Ishikawa (cell line): ENCODE results near the gene NANP.

Source experiments
- CEBPB ChIP-seq: IDR thresholded peaks from 2 replicates; pipeline ENCODE4 v1.6.1; 2012
- CREB1 ChIP-seq: IDR thresholded peaks from 2 replicates; pipeline ENCODE4 v1.6.1; 2012; ENCODE audit warnings: low read depth
- EGR1 ChIP-seq: IDR thresholded peaks from 2 replicates; pipeline ENCODE4 v1.6.1; 2012
- EP300 ChIP-seq: IDR thresholded peaks from 2 replicates; pipeline ENCODE4 v1.6.1; 2012; ENCODE audit warnings: borderline replicate concordance
- FOXM1 ChIP-seq: IDR thresholded peaks from 2 replicates; pipeline ENCODE4 v1.6.1; 2012; ENCODE audit warnings: low read depth, borderline replicate concordance
- NFIC ChIP-seq: IDR thresholded peaks from 2 replicates; pipeline ENCODE4 v1.6.1; 2012
- RAD21 ChIP-seq: IDR thresholded peaks from 2 replicates; pipeline ENCODE4 v1.6.1; 2012; ENCODE audit warnings: low read depth
- TAF1 ChIP-seq: IDR thresholded peaks from 2 replicates; pipeline ENCODE4 v1.6.1; 2012; ENCODE audit warnings: low read depth, mild to moderate bottlenecking
- TCF12 ChIP-seq: IDR thresholded peaks from 2 replicates; pipeline ENCODE4 v1.6.1; 2012; ENCODE audit warnings: low read depth
- TEAD4 ChIP-seq: IDR thresholded peaks from 2 replicates; pipeline ENCODE4 v1.6.1; 2012
- YY1 ChIP-seq: IDR thresholded peaks from 2 replicates; pipeline ENCODE4 v1.6.1; 2012; ENCODE audit warnings: low read depth
- ZBTB7A ChIP-seq: IDR thresholded peaks from 2 replicates; pipeline ENCODE4 v1.6.1; 2012; ENCODE audit warnings: low read depth
- TF ChIP-seq, protein P1 (sequence below): IDR thresholded peaks from 2 replicates; pipeline ENCODE4 v1.6.1; 2012
- TF ChIP-seq, protein P2 (sequence below): IDR thresholded peaks from 2 replicates; pipeline ENCODE4 v1.6.1; 2012; ENCODE audit warnings: low read depth, mild to moderate bottlenecking
- TF ChIP-seq, protein P3 (sequence below): IDR thresholded peaks from 2 replicates; pipeline ENCODE4 v1.6.1; 2012

Gene NANP

DNA sequence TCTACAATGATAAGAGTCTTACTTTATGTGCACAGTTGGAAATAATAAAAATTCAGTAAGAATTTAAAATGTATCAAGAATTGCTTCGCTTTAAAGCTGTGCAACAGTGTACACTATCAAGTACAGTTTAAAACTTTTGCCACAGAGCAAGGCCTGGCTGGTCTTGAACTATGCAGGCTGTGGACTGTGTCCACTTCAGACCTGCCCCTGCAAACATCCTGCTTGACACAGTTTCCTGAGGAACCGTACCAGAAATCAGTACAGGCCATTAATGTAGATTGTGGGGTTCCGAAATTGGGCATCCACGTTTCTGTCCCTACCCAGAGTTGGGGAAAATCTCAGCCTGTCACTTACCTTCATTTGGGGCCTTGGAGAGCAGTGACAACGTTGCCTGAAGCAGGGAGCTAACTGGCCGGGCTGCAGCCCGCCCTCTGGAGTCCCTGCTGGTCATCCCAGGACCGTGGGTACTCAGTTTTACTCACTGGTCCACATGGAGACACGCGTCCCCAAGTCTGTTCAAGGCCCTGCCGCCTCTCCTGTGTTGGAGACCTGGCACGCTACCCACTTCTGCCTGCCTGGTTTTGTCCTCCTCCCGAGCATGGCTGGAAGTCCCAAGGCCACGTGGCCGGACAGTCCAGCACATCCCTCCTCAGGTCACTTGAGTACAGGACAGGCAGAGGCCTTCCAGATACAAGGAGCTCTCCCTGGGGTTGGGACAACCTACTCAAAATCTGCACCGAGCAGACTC, 46.9 kb downstream of the NANP start:
- TF ChIP-seq CEBPB: no peak
- TF ChIP-seq FOXM1: no peak
- TF ChIP-seq, protein P1, sequence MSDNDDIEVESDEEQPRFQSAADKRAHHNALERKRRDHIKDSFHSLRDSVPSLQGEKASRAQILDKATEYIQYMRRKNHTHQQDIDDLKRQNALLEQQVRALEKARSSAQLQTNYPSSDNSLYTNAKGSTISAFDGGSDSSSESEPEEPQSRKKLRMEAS: no peak
- no peak for TF ChIP-seq TEAD4
- no peak for TF ChIP-seq RAD21
- no peak for TF ChIP-seq EP300
- no peak for TF ChIP-seq ZBTB7A
- TF ChIP-seq TCF12: no peak
- TF ChIP-seq EGR1: no peak
- TF ChIP-seq NFIC: no peak
- no peak for TF ChIP-seq YY1
- TF ChIP-seq, protein P2, sequence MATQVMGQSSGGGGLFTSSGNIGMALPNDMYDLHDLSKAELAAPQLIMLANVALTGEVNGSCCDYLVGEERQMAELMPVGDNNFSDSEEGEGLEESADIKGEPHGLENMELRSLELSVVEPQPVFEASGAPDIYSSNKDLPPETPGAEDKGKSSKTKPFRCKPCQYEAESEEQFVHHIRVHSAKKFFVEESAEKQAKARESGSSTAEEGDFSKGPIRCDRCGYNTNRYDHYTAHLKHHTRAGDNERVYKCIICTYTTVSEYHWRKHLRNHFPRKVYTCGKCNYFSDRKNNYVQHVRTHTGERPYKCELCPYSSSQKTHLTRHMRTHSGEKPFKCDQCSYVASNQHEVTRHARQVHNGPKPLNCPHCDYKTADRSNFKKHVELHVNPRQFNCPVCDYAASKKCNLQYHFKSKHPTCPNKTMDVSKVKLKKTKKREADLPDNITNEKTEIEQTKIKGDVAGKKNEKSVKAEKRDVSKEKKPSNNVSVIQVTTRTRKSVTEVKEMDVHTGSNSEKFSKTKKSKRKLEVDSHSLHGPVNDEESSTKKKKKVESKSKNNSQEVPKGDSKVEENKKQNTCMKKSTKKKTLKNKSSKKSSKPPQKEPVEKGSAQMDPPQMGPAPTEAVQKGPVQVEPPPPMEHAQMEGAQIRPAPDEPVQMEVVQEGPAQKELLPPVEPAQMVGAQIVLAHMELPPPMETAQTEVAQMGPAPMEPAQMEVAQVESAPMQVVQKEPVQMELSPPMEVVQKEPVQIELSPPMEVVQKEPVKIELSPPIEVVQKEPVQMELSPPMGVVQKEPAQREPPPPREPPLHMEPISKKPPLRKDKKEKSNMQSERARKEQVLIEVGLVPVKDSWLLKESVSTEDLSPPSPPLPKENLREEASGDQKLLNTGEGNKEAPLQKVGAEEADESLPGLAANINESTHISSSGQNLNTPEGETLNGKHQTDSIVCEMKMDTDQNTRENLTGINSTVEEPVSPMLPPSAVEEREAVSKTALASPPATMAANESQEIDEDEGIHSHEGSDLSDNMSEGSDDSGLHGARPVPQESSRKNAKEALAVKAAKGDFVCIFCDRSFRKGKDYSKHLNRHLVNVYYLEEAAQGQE: no peak
- TF ChIP-seq CREB1: no peak
- TF ChIP-seq TAF1: no peak
- TF ChIP-seq, protein P3, sequence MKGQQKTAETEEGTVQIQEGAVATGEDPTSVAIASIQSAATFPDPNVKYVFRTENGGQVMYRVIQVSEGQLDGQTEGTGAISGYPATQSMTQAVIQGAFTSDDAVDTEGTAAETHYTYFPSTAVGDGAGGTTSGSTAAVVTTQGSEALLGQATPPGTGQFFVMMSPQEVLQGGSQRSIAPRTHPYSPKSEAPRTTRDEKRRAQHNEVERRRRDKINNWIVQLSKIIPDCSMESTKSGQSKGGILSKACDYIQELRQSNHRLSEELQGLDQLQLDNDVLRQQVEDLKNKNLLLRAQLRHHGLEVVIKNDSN: no peak

DNA sequence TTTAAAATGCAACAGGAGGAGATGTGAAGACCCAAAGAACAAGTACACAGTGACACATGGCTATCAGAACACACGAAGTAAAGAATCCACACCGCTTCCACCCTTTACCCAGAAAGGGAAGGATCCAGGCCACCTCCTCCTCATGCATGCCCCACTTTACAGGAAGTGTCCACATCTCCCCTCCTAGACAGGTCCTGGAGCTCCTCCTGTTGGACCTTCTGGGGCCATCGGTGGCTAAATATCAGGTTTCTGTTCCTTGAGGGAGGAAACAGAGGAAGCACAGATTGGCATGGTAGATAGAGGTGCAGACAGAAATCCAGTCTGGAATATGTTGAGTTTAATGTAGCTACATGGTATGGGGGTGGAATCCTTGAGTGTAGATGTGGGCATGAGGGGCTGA, 49.4 kb downstream of the NANP start:
- TF ChIP-seq TCF12 (no peak), EP300 (no peak), RAD21 (peak; percentile 65)

DNA sequence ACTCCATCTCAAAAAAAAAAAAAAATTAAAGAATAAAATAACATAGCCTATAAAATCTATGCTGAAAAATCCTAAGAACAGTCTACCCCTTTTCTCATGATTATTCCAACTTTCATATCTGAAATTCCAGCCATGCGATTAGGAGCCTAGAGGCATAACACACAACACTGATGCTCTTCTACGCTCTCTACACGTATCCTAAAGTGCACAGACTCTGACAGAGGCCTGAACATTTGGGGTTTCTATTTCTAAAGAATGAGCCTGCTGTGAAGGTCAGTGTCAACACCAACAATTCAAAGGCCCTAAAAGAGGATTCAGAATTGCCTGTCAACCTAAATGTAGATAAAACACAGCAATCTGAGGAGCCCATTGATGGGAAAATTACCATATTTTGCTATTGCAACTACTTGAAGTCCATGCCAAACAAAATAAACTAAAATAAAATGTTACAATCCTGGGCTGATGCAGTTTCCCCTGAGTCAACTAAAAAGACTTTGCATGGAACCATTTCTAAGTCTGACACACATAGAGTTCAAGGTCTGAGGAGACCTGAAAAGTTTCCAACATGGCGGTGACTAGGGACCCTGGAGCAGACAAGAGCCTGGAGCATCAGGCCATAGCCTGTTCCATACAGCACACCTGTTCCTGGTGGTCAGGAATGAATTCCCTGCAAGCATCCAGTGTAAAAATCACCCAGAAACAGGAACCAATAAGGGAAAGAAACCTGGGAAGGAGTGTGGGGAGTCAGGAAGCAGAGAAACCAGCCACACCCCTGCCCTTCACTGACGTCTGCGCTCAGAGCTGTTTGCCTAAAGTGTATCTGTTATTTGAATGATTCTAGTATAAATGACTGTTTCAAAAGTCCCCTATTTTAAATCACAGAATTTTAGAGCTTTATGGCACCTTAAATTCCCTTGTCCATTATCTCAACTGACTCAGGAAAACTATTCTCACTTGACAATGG, 50.2 kb downstream of the NANP start:
- TF ChIP-seq NFIC (no peak), TEAD4 (no peak), TAF1 (no peak), CEBPB (no peak), ZBTB7A (no peak), EGR1 (no peak), CREB1 (no peak), RAD21 (no peak), YY1 (no peak), TCF12 (no peak), FOXM1 (no peak), EP300 (no peak)
- TF ChIP-seq, protein P3: no peak
- TF ChIP-seq, protein P2: no peak
- TF ChIP-seq, protein P1: no peak

DNA sequence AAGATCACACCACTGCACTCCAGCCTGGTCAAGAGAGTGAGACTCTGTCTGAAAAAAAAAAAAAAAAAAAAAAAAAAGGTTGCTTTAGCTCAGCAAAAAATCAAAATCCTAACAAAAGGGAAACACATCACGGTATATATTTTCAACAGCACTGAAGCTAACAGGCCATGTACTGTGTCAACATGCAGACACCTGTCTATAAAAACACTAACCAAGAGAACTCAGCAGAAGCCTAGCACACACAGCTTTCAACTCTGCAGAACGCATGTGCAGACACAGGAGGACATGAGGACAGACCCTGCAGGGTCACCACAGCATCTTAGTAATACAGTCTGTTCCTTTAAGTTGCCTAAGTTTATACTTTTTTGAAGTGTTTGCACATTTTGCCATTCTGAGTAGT, 52.0 kb downstream of the NANP start:
- TF ChIP-seq TEAD4: no peak
- TF ChIP-seq, protein P1: no peak
- TF ChIP-seq TCF12: no peak
- TF ChIP-seq FOXM1: no peak
- no peak for TF ChIP-seq EP300
- TF ChIP-seq EGR1: no peak
- TF ChIP-seq ZBTB7A: no peak
- TF ChIP-seq TAF1: no peak
- no peak for TF ChIP-seq NFIC

DNA sequence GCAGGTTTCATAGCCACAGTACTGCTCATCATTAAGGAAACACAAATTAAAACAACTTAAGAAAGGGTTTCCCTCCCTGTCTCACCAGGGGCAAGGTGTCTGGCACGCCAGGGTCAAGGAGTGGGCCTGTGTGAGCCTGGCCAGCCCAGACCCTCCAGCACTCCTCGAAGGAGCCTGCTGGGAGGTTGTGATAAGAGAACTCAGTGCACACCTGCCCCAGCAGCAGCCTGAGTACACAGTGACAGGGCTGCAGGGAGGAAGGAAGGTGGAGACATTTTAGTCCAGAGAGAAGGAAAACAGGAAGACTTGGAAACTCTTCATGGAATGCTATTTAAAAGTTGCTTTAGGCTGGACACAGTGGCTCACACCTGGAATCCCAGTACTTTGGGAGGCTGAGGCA, 52.6 kb downstream of the NANP start:
- no peak for TF ChIP-seq TCF12
- TF ChIP-seq FOXM1: no peak
- TF ChIP-seq, protein P1: no peak
- no peak for TF ChIP-seq EGR1
- no peak for TF ChIP-seq RAD21
- no peak for TF ChIP-seq EP300
- no peak for TF ChIP-seq ZBTB7A
- no peak for TF ChIP-seq CREB1
- TF ChIP-seq, protein P3: no peak
- TF ChIP-seq TAF1: no peak
- TF ChIP-seq CEBPB: no peak
- no peak for TF ChIP-seq TEAD4
- no peak for TF ChIP-seq YY1
- TF ChIP-seq NFIC: no peak
- TF ChIP-seq, protein P2: no peak
